HepG2 (cell line): ENCODE measurements around the gene MMP25. TPM values are rescaled to one million over a fixed set of nuclear protein-coding genes. Genes with fewer than 3 reads are reported as not detected.

Experiments
- ATF7-NPFF ChIP-seq: sonication (generic); formaldehyde crosslinking; IDR thresholded peaks from 2 replicates; pipeline ENCODE4 v1.8.1; 2023; ENCODE audit warnings: mild to moderate bottlenecking, low read depth, missing genetic modification reagents, moderate library complexity
- CEBPG ChIP-seq: IDR thresholded peaks from 2 replicates; pipeline ENCODE4 v1.6.1; 2016
- HMGXB4 ChIP-seq, 2 experiments: sonication (generic) in 1 of 2; formaldehyde crosslinking in 1 of 2; IDR thresholded peaks; 2 replicates each; pipeline versions ENCODE4 v1.4.0 to v1.6.1; 2018 to 2020; ENCODE audit warnings: missing genetic modification reagents in 2 of 2, borderline replicate concordance in 1 of 2, low read depth in 1 of 2, mild to moderate bottlenecking in 1 of 2, missing biosample characterization in 1 of 2
- HNF4A ChIP-seq: sonication (generic); formaldehyde crosslinking; IDR thresholded peaks from 2 replicates; pipeline ENCODE4 v1.4.0; 2020; ENCODE audit warnings: missing genetic modification reagents
- KAT8 ChIP-seq: IDR thresholded peaks from 2 replicates; pipeline ENCODE4 v1.6.1; 2016; ENCODE audit warnings: missing genetic modification reagents, missing compliant biosample characterization
- MAZ ChIP-seq, 2 experiments: sonication (generic) in 1 of 2; formaldehyde crosslinking in 1 of 2; IDR thresholded peaks; 2 replicates each; pipeline versions ENCODE4 v1.5.0 to v1.6.1; 2012 to 2020; ENCODE audit warnings: low read depth in 2 of 2, mild to moderate bottlenecking in 2 of 2, borderline replicate concordance in 1 of 2, improper control_type of control experiment in 1 of 2, low read length in 1 of 2, missing genetic modification reagents in 1 of 2, moderate library complexity in 1 of 2
- MED13 ChIP-seq: sonication (generic); formaldehyde crosslinking; IDR thresholded peaks from 2 replicates; pipeline ENCODE4 v1.5.0; 2020; ENCODE audit warnings: missing genetic modification reagents
- NCOR1 ChIP-seq: fragments of 200-600 bp; sonication (generic); IDR thresholded peaks from 2 replicates; pipeline ENCODE4 v1.7.0; 2017; ENCODE audit warnings: antibody characterized with exemption, low read length, borderline replicate concordance
- PLRG1 ChIP-seq: fragments of 450-650 bp; conservative IDR thresholded peaks from 2 replicates; pipeline ENCODE4 v1.6.1; 2016
- THAP7 ChIP-seq: sonication (generic); formaldehyde crosslinking; IDR thresholded peaks from 2 replicates; pipeline ENCODE4 v1.8.1; 2023; ENCODE audit warnings: mild to moderate bottlenecking, missing genetic modification reagents
- ZC3H13 ChIP-seq: sonication (generic); formaldehyde crosslinking; IDR thresholded peaks from 2 replicates; pipeline ENCODE4 v1.8.1; 2023; ENCODE audit warnings: mild to moderate bottlenecking, missing genetic modification reagents, moderate library complexity
- ZNF207 ChIP-seq: fragments of 450-650 bp; IDR thresholded peaks from 2 replicates; pipeline ENCODE4 v1.6.1; 2016; ENCODE audit warnings: antibody characterized with exemption, borderline replicate concordance
- ZNF235 ChIP-seq: sonication (generic); formaldehyde crosslinking; IDR thresholded peaks from 2 replicates; pipeline ENCODE4 v1.8.1; 2023; ENCODE audit warnings: mild to moderate bottlenecking, missing genetic modification reagents, borderline replicate concordance
- ZNF251 ChIP-seq: sonication (generic); formaldehyde crosslinking; IDR thresholded peaks from 2 replicates; pipeline ENCODE4 v1.9.0; 2021; ENCODE audit warnings: mild to moderate bottlenecking, missing genetic modification reagents
- ZNF292 ChIP-seq: sonication (generic); formaldehyde crosslinking; IDR thresholded peaks from 2 replicates; pipeline ENCODE4 v1.8.1; 2022; ENCODE audit warnings: mild to moderate bottlenecking, low read depth, missing genetic modification reagents, borderline replicate concordance
- ZNF451 ChIP-seq: sonication (generic); formaldehyde crosslinking; IDR thresholded peaks from 2 replicates; pipeline ENCODE4 v1.5.0; 2020; ENCODE audit warnings: mild to moderate bottlenecking, missing genetic modification reagents
- ZNF530 ChIP-seq: sonication (generic); formaldehyde crosslinking; IDR thresholded peaks from 2 replicates; pipeline ENCODE4 v1.5.0; 2020; ENCODE audit warnings: low read depth, mild to moderate bottlenecking, missing genetic modification reagents
- ZNF564 ChIP-seq: sonication (generic); formaldehyde crosslinking; IDR thresholded peaks from 2 replicates; pipeline ENCODE4 v1.8.1; 2023; ENCODE audit warnings: mild to moderate bottlenecking, missing genetic modification reagents
- ZNF839 ChIP-seq: sonication (generic); formaldehyde crosslinking; IDR thresholded peaks from 2 replicates; pipeline ENCODE4 v1.4.0; 2020; ENCODE audit warnings: missing genetic modification reagents, mild to moderate bottlenecking, borderline replicate concordance
- ZSCAN9 ChIP-seq: IDR thresholded peaks from 2 replicates; pipeline ENCODE4 v1.6.1; 2016; ENCODE audit warnings: borderline replicate concordance
- polyA plus RNA-seq, 8 experiments: library from polyadenylated mRNA; depleted of rRNA in 3 of 8; stranded (reverse) in 7 of 8; unstranded in 1 of 8; fragments of >200 nt; fragmentation: Illumina TruSeq in 4 of 8; extraction: Trizol in 4 of 8; gene quantifications; 2 replicates each; pipeline versions ENCODE4 v1.2.1 to v1.2.3, GENCODE V29; 2011 to 2016; ENCODE audit warnings: low read depth in 4 of 8, missing spikeins in 1 of 8, mixed read lengths in 1 of 8; ENCODE audit not compliant: insufficient read depth in 1 of 8
- total RNA-seq, 5 experiments: library from RNA; depleted of rRNA; stranded (reverse); fragments of >200 nt; fragmentation: Illumina TruSeq; extraction: Trizol; gene quantifications; 2 replicates each; pipeline ENCODE4 v1.2.3, GENCODE V29; 2016; ENCODE audit warnings: low read depth in 1 of 5
- TF ChIP-seq, protein P1 (sequence below): conservative IDR thresholded peaks from 2 replicates; pipeline ENCODE4 v1.6.1; 2018; ENCODE audit warnings: missing genetic modification reagents
- TF ChIP-seq, protein P2 (sequence below): sonication (generic); formaldehyde crosslinking; IDR thresholded peaks from 2 replicates; pipeline ENCODE4 v1.4.0; 2020; ENCODE audit warnings: missing genetic modification reagents

The MMP25 gene
- total and polyA plus RNA-seq, 2 of the 13 experiments (the other 11 are each of a cell fraction or from before 2014, with no cell fraction given), result 0.04 to 0.08 TPM

DNA sequence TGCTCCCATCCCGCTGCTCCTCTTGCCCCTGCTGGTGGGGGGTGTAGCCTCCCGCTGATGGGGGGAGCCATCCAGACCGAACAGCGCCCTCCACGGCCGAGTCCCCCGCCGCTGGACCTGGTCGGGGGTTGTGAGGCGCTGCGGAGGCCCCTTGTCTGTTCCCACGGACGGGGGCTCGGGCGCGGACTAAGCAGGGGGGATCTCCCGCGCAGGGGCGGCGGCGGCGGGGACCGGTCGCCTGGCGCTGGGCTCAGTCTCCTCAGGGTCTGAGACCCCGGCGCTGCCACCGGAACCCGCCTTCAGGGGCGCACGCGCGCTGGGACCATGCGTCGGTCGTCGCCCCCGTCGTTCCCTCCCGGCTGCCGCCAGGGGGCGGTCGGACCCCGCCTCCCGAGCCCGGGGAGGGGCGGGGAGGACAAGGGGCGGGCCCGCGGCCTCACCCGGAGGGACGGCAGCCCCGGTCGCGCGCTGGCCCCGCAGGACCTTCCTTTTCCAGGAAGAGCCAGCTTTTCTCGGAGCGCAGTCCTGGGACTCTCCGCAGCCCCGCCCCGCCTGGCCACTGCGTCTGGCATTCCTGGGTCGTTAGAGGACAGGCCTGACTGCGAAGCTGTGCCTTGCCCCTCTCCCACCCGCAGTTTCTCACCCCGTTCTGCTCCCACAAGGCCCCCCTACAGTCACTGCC, 12.8 kb downstream of the MMP25 start (continued):
- TF ChIP-seq HMGXB4 (CRISPR knock-in tag; IDR thresholded peaks at IDR 0.05; ENCODE audit: borderline replicate concordance in 1 of 2, low read depth in 1 of 2) (peak; percentile 96 to 97), PLRG1 (no peak), ZNF251 (no peak), ATF7-NPFF (0 out of 2 replicates have a peak, but pooled peaks have one; percentile 46), ZNF839 (CRISPR knock-in tag) (no peak), ZSCAN9 (no peak), ZC3H13 (peak; percentile 66; the same call in 1 of the 2 replicates), ZNF451 (no peak), ZNF564 (CRISPR knock-in tag) (no peak), MED13 (CRISPR knock-in tag) (no peak), THAP7 (no peak; the same call in 1 of the 2 replicates), CEBPG (no peak; the same call in 1 of the 2 replicates), ZNF207 (no peak), MAZ (IDR thresholded peaks at IDR 0.05; ENCODE audit: borderline replicate concordance, low read depth, low read length) (peak; percentile 65; the same call in 1 of the 2 replicates), MAZ (CRISPR knock-in tag; IDR thresholded peaks at IDR 0.05; ENCODE audit: low read depth) (peak; percentile 99), ZNF235 (peak; percentile 89; the same call in 1 of the 2 replicates), HNF4A (CRISPR knock-in tag) (no peak; the same call in 1 of the 2 replicates), ZNF292 (CRISPR knock-in tag) (no peak), KAT8 (peak; percentile 66; the same call in 1 of the 2 replicates), NCOR1 (no peak), ZNF530 (CRISPR knock-in tag) (no peak)
- TF ChIP-seq, protein P1, sequence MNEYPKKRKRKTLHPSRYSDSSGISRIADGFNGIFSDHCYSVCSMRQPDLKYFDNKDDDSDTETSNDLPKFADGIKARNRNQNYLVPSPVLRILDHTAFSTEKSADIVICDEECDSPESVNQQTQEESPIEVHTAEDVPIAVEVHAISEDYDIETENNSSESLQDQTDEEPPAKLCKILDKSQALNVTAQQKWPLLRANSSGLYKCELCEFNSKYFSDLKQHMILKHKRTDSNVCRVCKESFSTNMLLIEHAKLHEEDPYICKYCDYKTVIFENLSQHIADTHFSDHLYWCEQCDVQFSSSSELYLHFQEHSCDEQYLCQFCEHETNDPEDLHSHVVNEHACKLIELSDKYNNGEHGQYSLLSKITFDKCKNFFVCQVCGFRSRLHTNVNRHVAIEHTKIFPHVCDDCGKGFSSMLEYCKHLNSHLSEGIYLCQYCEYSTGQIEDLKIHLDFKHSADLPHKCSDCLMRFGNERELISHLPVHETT (CRISPR knock-in tag), result peak; percentile 22; the same call in 1 of the 2 replicates
- TF ChIP-seq, protein P2, sequence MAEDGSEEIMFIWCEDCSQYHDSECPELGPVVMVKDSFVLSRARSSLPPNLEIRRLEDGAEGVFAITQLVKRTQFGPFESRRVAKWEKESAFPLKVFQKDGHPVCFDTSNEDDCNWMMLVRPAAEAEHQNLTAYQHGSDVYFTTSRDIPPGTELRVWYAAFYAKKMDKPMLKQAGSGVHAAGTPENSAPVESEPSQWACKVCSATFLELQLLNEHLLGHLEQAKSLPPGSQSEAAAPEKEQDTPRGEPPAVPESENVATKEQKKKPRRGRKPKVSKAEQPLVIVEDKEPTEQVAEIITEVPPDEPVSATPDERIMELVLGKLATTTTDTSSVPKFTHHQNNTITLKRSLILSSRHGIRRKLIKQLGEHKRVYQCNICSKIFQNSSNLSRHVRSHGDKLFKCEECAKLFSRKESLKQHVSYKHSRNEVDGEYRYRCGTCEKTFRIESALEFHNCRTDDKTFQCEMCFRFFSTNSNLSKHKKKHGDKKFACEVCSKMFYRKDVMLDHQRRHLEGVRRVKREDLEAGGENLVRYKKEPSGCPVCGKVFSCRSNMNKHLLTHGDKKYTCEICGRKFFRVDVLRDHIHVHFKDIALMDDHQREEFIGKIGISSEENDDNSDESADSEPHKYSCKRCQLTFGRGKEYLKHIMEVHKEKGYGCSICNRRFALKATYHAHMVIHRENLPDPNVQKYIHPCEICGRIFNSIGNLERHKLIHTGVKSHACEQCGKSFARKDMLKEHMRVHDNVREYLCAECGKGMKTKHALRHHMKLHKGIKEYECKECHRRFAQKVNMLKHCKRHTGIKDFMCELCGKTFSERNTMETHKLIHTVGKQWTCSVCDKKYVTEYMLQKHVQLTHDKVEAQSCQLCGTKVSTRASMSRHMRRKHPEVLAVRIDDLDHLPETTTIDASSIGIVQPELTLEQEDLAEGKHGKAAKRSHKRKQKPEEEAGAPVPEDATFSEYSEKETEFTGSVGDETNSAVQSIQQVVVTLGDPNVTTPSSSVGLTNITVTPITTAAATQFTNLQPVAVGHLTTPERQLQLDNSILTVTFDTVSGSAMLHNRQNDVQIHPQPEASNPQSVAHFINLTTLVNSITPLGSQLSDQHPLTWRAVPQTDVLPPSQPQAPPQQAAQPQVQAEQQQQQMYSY (CRISPR knock-in tag), result no peak
